HUDEP-2 (cell line): ENCODE data around the gene MAN2B2.

Source experiments
- DNase-seq, 76 experiments: peaks; one replicate each; lab custom pipeline; 2025; ENCODE audit not compliant: unreplicated experiment in 76 of 76; lab: John Stamatoyannopoulos, UW

MAN2B2 gene

GRCh38 chr4:6574747-6575502, at the start of gene MAN2B2:
TSS of gene MAN2B2 (plus strand) at chr4:6575189. CDS start at chr4:6575211, 22 bp downstream.
- peak in 72 of 76 experiments; percentile 12 to 89 (median 71) for DNase-seq

GRCh38 chr4:6525474-6525873, 49.5 kb upstream of the MAN2B2 start:
- no peak for DNase-seq

- no peak for DNase-seq
Observed at GRCh38 chr4:6526156-6526555, 48.8 kb upstream of the MAN2B2 start.

- DNase-seq: no peak
Observed at GRCh38 chr4:6526671-6527091, 48.3 kb upstream of the MAN2B2 start.

- no peak for DNase-seq
Observed at GRCh38 chr4:6527259-6527658, 47.7 kb upstream of the MAN2B2 start.

- DNase-seq: no peak
Observed at GRCh38 chr4:6527683-6528595, 47.0 kb upstream of the MAN2B2 start.

GRCh38 chr4:6529021-6529420, 46.0 kb upstream of the MAN2B2 start:
- no peak for DNase-seq

GRCh38 chr4:6530301-6530700, 44.7 kb upstream of the MAN2B2 start:
- DNase-seq: no peak

GRCh38 chr4:6530964-6531363, 44.0 kb upstream of the MAN2B2 start:
- no peak for DNase-seq

GRCh38 chr4:6532102-6532501, 42.9 kb upstream of the MAN2B2 start:
- no peak for DNase-seq

- no peak for DNase-seq
Observed at GRCh38 chr4:6532658-6533057, 42.3 kb upstream of the MAN2B2 start.

- DNase-seq: no peak
Observed at GRCh38 chr4:6534050-6534449, 40.9 kb upstream of the MAN2B2 start.

GRCh38 chr4:6534618-6535328, 40.2 kb upstream of the MAN2B2 start:
- DNase-seq: no peak

GRCh38 chr4:6535329-6535692, 39.7 kb upstream of the MAN2B2 start:
- DNase-seq: no peak

- no peak for DNase-seq
Observed at GRCh38 chr4:6535706-6536105, 39.3 kb upstream of the MAN2B2 start.

GRCh38 chr4:6538111-6538510, 36.9 kb upstream of the MAN2B2 start:
- DNase-seq: no peak

GRCh38 chr4:6538575-6538974, 36.4 kb upstream of the MAN2B2 start:
- DNase-seq: no peak

GRCh38 chr4:6539009-6539764, 35.8 kb upstream of the MAN2B2 start:
- no peak for DNase-seq

- DNase-seq: no peak
Observed at GRCh38 chr4:6540879-6541278, 34.1 kb upstream of the MAN2B2 start.

- no peak for DNase-seq
Observed at GRCh38 chr4:6541789-6542188, 33.2 kb upstream of the MAN2B2 start.
